Hematopoietic multipotent progenitor cell treated with erythropoietin and hydrocortisone succinate and interleukin-3 and kit ligand, for 6 days (in vitro differentiated cells): ENCODE results near the gene NLRP14.

Experiments used
- DNase-seq: peaks from one replicate; pipeline ENCODE4 v3.0.0-alpha.2; 2015

NLRP14 gene

DNA sequence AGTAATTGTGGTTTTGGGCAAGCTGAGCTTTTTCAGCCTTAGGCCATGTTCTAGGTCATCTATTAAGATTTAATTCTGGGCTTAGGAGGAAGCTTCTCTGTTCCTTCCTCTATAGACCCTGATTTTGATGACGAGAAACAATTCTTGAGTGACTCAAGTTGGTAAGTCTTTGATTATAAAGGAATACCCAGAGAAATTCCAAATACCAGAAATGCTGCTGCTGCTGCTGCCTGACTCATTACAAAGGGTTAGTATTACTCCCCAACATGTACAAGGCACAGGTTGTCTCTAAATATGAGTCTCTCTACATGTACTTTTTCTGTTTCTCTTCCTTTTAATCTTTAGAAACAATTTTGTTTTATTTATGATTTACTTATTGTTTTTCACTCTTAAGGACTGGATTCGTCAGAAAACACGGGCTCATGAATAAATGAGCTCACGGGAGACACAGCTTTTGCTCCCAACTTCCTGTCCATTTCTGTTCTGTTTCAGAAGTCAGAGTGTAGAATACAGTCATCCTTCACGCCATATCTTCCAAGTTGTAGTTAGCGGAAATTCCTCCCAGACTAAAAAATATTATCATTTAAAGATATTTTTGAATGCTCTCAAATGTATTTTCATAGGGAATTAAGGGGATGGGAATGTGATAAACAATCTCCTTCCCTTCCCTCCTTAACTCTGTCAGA is 36.7 kb downstream of the NLRP14 start:
- no peak for DNase-seq

GRCh38 chr11:7057641-7058040 is 37.4 kb downstream of the NLRP14 start:
- DNase-seq = no peak

DNA sequence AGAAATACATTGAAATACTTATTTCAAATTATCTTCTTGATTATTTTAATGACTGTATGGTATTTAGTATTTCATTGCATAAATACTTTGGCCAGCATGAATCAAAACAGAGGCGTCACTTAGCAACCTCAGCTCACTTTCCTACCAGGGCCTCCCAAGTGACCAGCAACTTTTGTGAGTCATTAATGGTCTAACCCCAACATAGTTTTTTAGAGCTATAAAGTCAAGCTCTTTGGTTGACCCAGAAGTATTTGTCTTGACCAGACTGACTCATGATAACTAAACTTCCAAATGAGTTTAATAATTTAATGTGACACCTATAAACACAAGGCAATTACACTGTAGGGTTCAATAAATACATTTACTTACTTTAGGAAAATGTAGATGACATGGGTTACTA is 40.6 kb downstream of the NLRP14 start:
- DNase-seq = no peak

GRCh38 chr11:7062534-7062933 is 42.3 kb downstream of the NLRP14 start:
- no peak for DNase-seq

GRCh38 chr11:7072401-7073028 is 52.2 kb downstream of the NLRP14 start:
- no peak for DNase-seq

GRCh38 chr11:7077101-7077500 is 56.8 kb downstream of the NLRP14 start:
- DNase-seq = peak; percentile 24

GRCh38 chr11:7079545-7080135 is 59.4 kb downstream of the NLRP14 start:
- DNase-seq = no peak

DNA sequence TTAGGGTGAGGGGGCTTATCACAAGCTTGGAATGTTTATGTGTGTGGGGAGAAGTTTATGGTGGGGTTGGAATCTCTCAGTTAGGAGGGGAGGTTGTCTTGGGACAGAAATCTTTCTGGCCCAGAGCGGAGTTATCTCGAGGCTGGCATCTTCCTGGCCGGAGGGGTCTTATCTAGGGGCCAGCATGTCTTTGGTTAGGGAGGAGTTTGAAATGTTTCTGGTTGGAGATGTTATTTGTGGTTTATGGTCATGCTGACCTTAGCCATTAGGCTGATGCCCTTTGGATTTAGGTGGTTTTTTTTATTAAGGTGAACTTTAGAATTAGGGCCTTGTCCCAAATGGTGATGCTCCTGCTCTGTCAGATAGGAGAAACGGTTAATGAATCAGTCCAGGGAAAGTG is 60.6 kb downstream of the NLRP14 start:
- no peak for DNase-seq

- DNase-seq = no peak
Measured at GRCh38 chr11:7081441-7081840, 61.2 kb downstream of the NLRP14 start.

- no peak for DNase-seq
Measured at GRCh38 chr11:7088921-7089320, 68.6 kb downstream of the NLRP14 start, which contains the start of gene RBMXL2. TSS of gene RBMXL2 (plus strand) at chr11:7088998. CDS start at chr11:7089121, 123 bp downstream.

DNA sequence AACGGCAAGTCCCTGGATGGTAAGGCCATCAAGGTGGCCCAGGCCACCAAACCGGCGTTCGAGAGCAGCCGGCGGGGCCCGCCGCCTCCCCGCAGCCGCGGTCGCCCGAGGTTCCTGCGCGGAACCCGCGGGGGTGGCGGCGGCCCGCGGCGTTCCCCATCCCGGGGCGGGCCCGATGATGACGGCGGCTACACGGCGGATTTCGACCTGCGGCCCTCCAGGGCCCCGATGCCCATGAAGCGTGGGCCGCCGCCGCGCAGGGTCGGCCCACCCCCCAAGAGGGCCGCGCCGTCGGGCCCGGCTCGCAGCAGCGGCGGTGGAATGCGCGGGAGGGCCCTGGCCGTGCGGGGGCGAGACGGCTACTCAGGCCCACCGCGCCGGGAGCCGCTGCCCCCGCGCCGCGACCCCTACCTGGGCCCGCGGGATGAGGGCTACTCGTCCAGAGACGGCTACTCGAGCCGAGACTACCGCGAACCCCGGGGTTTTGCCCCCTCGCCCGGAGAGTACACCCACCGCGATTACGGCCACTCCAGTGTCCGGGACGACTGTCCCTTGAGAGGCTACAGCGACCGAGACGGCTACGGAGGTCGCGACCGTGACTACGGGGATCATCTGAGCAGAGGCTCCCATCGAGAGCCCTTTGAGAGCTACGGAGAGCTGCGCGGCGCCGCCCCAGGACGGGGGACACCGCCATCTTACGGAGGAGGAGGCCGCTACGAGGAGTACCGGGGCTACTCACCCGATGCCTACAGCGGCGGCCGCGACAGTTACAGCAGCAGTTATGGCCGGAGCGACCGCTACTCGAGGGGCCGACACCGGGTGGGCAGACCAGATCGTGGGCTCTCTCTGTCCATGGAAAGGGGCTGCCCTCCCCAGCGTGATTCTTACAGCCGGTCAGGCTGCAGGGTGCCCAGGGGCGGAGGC is 69.3 kb downstream of the NLRP14 start:
- DNase-seq = no peak

- peak; percentile 82 for DNase-seq
Measured at GRCh38 chr11:7098235-7098832, 78.1 kb downstream of the NLRP14 start.

- DNase-seq = no peak
Measured at GRCh38 chr11:7115780-7116179, 95.5 kb downstream of the NLRP14 start.

DNA sequence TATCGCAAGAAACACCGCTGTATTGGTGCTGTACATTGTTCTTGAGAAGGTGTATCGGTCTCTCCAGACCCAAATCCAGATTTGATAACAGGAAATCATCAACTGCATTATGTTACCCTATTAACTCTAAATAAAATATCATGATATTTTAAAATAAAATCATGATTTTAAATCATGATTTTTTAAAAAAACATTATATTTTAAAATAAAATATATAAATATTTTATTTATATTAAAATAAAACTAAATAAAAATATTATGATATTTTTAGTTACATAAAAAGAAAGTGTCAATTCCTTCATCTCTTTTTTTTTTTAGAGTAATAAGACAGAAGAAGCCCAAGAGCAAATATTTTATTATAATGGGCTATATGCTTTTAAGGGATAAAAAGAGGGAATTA is 96.1 kb downstream of the NLRP14 start:
- DNase-seq = no peak
